GM19238 (cell line): ENCODE results near the gene SEL1L3.
"Not testable (repeated sequence)": the region's sequence is repeated elsewhere in the genome, so short reads cannot be mapped to it uniquely, and the experiment has no call there.

Source experiments
- DNase-seq: peaks from one replicate; pipeline ENCODE4 v3.0.0; 2011; ENCODE audit warnings: low spot score; ENCODE audit not compliant: insufficient read length

The SEL1L3 gene

DNA sequence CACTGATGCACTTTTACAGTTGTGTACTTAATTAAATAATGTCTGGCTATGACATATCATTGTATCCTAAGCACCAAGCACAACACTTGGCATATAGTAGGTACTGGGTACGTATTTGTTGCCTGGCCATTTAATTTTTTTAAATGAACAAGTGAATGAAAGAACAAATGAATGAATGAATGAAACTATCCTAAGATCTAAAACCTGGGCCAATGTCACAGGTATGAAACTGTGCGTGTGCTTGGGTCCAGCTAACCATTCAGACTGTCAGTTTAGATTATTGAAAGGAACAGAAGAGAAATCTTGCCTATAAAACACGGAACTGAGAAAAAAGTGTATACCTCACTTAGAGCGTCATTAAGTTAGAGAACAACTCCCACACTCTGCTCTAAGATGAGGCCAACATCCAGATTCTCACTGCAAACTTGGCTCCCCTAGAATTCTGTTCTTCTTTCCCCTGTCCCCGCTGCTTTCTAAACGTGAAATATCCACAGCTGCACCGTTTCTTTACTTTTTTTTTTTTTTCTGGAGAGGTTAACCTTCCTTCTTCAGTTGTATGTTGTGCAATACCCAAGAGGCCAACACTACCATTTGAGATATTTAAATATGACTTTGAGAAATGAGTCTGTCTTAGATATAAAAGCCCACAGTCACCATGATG is 17.3 kb upstream of the SEL1L3 start:
- DNase-seq = no peak

DNA sequence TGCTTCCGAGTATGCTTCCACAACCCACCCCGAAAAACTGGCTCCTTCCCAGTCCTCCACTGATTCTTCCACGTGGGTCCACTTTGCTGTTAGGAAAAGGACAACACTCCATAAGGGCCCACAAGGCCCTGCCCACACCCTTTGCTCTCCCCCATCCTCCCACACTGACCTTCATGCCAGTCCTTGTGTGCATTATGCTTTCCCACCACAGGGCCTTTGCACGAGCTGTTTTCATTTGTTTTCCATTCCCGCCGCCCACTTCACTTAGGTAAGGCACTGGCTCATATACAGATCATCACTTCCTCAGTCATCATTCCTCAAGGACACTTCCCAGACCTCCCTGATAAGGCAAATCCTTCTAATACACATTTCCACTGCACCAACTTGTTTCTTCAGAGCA is 16.8 kb upstream of the SEL1L3 start:
- no peak for DNase-seq

DNA sequence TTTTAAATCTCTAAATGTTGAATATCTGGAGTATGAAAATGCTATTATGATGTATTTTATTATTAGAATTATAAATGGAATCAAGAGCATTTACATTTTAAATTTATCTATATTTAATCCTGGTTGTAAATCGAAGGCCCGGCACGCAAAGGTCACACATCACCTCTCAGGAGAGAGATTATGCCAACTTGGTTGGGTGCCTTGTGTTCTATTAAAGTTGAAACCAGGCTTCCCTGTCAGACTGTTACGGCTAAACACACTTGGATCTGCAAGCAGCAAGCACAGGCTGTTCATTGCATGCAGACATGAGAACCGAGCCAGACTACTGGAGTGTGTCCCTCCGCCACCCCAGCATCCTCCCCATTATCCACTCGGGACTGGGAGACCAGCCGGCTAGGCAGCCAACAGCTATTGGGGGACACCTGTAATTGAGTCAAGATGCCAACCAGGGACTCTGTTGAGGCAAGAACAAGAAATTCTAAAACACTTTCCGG is 16.4 kb upstream of the SEL1L3 start:
- no peak for DNase-seq

DNA sequence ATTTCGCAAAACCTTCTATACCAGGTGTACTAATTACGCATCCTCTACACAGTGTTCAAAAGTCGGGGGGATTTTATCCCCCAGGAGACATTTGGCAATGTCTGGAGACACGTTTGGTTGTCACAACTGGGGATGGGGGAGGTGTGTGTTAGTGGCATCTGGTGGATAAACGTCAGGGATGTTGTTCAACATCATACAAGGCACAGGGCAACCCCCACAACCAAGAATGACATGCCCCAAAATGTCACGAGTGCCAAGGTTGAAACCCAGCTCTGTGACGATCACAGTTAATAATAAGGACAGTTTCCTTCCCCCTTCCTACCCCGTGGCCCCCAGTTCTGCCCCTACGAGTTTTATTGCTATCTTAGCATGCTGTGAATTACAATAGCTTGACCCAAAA is 15.9 kb upstream of the SEL1L3 start:
- DNase-seq = no peak

DNA sequence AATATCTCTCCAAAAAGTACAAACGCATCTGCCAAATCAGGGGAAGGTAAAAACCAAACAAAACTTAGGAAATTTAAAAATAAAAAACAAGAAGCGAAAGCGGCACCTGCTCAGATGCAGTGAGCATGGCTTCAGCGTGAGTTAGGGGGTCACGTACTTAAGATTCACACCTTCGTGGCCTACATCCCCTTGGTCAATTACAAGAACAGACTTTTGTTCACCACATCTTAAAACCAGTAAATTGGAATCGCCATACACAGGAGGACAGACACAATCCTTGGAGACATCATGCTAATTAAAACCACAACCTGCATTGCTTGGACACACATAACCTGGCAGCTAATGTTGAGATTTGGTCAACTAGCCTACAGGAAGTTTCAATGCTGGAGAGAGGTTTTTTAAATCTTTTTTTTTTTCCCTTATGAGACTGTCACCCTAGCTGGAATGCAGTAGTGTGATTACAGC is 12.5 kb upstream of the SEL1L3 start:
- no peak for DNase-seq

DNA sequence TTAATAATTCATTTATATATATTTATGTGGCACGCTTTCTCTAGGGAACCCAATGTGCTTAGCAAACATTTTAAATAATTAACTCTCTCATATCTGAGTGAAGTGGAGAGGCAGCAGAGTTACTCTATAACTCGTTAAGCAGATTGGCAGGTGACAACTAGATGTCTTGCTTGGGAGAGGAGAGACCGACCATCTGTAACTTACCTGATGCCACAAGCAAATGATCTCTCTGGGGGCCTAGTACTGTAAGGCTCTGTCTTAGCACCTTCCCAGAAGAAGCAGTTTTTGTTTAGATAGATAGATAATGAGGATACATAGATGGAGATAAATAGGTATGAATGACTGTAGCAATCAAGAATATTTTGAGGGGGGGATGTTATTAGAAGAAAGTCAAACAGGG is 11.9 kb upstream of the SEL1L3 start:
- DNase-seq = no peak

DNA sequence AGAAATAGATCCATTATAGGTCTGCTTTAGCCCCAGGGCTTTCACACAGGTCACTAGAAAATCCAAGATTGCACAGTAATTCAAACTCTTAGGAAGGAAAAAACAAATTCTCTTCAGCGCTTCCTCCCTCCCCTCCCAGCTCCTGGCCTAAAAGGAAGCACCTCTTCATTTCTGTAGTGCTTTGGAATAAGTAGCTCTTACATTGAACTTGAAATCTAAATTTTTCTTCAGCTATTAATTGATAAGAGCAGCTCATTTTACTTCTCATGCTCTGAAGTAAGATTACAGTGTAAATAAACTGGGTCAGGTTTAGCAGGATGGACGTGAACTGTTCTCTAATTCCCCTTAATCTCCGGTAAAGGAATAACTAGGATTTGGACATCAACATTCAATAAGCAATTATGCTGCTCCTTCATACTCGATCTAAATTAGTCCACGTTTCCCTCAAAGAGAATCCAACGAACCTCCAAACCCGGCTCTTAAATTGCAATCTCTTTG is 10.9 kb upstream of the SEL1L3 start:
- DNase-seq = no peak

DNA sequence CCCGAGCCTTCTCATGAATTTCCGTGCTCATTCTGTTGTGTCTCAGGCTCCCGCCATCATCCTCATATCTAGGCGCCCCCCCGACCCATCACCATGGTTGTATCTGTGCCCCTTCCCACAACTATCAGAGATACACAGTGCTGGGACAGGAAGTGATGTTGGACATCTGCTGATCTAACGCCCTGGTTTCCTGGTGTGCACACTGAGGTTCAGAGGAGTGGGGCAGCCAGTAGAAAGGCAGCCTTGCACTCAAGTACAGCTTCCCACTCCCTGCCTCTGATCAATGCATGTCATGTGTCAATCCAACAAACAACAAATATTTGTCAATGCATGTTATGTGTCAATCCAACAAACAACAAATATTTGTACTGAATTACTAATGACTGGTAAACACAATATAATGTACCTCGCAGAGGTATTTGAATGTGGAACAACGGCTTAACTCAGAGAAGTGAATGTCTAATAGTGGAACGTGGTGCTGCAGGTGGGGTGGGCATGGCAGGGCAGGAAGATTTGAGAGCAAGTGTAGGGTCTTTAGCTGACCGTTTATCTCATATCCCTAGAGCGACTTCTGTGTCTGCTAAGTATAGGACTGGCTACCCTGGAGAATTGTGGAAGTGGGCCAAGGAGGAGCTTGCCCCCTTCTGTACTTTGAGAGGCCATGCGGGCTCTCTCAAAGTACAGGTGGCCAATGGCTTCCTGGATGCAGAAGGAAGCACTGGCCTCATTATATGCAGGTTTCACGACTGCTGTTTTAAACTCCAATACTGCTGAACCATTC is 10.3 kb upstream of the SEL1L3 start:
- DNase-seq = no peak

DNA sequence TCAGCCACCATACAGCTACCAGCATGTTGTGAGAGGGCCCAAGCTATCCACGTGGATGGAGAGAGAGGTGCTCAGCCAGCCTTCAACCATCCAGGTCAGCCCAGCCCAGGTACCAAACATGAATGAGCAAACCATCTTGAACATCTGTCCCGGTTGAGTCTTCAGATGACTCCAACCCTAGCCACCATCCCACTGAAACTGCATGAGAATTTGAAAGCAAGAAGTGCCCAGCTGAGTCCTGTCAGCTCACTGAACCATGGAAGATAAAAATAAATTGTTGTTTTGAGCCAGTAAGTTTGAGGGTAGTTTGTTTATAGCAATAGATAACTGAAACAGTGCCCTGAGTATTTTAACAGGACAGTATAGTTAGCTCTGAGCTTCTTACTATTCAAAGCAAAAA is 7.3 kb upstream of the SEL1L3 start:
- no peak for DNase-seq

DNA sequence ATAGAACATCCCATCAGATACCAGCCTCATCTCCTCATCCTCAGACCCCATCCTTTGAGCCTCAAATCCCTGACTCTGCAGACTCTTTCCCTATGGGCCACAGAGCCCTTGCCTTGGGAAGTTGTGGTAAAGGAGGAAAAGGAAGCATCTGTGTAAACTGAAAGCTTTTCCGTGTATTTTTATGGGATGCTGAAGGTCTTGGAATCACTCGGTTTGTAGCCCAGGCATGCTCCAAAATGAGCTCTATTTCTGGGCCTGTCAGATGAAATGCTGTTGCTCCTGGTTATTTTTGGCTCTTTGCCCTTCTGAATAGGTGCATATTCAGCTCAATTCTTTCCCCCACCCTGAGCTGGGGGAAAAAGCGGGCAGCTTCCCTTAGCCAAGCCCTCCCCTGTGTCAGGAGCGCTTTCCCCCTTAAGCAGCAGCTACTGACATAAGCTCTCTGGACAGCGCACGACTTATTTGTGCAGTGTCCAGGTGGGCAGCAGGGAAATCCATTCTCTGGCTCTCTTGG is 5.0 kb upstream of the SEL1L3 start:
- no peak for DNase-seq

DNA sequence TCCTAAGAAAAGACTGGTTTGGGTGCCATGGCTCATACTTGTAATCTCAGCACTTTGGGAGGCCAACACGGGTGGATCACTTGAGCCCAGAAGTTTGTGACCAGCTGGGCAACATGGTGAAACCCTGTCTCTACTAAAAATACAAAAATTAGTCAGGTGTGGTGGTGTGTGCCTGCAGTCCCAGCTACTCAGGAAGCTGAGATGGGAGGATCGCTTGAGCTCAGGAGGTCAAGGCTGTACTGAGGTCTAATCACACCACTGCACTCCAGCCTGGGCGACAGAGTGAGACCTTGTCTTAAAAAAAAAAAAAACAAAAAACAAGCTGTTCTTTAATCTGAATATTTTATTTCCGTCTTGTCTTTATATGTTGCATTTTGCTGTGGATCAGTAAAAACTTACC is 3.6 kb upstream of the SEL1L3 start:
- not testable (repeated sequence) for DNase-seq

DNA sequence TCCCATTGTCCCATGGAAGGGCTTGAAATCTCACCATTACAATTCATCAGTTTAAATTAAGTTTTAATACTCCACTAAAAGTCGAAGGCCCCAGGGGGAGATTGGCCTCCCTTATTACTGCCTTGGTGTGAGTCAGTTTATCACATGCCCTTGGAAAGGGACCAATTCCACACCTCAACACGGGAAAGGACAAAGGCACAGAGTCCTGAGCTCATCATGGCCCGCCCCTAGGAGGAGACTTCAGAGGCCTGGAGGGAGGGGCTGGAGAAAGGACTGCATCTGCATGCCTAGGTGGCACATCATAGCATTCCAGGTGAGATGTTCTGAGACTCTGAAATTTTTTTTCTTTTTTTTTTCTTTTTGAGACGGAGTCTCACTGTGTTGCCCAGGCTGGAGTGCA is 2.8 kb upstream of the SEL1L3 start:
- DNase-seq = no peak

DNA sequence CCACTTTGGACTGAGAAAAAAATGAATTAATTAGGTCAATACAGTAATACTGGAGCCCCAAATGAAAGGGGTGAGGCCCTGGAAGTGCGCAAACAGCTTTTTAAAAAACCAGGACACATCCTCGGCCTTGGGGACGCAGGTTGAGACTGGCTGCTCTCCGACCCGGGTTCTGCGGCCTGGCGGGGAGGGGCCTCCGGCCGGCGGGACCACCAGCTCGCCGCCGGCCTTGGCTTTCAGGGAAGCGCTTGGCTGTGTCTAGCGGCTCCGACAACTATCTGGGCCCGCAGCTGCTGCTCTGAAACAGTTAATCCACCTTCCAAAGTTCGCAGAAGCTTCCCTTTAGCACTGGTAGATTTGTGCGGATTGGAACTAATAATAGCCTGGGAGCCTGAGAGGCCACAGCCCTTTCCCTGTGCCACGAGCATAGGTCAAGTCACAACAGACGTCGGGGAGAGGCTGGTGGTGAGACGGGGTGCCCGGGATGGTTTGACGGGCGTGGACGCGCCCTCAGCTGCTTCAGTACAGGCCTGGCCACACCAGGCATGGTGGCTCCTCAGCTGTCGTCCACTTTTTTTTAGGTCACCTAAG is 1.1 kb upstream of the SEL1L3 start:
- DNase-seq = no peak

DNA sequence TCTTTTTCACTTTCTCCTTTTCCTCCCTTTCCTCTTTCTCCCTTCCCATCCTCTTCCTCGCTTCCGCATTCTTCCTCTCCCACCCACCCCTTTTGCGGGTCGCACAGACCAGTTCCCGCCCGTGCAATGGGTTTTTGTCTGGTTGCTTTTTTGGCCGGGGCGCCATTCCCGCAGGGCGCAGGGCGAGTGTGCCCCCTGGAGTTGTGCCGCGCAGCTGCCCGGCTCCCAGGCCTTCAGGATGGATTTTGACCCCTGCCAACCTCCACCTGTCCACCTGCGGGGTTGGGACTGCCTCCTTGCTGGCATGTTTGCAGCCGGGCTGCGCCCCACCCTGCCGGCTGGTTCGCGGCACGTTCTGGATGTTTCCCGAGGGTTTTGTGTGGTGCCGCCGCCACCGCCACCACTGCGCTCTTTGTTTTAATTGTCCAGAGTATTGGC is 578 bp upstream of the SEL1L3 start:
- no peak for DNase-seq

DNA sequence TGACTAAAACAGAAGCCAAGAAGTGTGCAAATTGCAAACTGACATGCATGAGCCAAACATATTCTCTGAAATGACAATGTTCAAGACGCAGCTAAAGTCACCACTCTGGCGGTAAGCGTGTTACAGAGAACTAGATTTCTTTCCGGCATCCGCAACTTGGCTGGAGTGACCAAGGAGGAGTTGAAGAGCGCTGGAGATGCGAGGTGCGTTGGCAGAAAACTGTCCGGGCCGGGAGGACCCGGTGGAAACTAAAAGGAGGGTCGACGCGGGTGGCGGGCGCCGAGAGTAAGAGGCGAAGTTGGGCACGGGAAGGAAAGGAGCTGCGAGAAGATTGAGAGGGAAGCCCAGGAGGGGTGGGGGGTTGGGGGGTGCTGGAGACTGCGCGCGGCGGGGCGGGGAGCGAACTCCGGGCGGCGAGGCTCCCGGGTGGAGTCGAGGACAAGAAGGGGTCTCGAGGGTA is 807 bp downstream of the SEL1L3 start:
- no peak for DNase-seq

DNA sequence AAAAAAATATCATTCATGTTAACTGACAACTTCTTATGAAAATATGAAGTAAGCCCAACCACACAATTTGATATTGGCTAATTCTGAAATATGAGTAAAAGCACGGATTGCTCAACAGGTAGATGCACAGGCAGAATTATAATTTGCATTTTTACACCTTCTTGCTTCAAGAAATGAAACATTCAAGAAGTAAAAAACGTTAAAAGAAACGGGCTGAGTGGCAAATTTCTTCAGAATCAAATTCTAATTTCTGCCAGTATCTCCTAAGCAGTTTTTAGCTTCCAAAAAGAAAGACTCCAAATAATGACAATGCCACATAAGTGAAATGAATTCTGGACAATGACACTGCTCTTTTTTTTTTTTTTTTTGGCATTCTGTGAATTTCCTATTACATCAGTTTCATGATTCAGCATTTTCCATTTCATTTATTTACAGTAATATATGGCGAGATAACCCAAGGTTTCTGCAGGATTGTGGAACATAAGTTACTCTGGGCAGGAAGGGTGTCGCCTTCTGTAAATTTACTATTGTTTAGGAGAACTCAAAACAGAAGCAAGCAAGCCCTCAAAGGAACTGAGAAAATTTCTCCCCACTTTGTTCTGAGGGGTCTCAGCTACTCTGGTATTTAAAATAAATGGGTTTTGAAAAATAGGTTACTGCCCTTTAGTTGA is 1.4 kb downstream of the SEL1L3 start:
- no peak for DNase-seq

DNA sequence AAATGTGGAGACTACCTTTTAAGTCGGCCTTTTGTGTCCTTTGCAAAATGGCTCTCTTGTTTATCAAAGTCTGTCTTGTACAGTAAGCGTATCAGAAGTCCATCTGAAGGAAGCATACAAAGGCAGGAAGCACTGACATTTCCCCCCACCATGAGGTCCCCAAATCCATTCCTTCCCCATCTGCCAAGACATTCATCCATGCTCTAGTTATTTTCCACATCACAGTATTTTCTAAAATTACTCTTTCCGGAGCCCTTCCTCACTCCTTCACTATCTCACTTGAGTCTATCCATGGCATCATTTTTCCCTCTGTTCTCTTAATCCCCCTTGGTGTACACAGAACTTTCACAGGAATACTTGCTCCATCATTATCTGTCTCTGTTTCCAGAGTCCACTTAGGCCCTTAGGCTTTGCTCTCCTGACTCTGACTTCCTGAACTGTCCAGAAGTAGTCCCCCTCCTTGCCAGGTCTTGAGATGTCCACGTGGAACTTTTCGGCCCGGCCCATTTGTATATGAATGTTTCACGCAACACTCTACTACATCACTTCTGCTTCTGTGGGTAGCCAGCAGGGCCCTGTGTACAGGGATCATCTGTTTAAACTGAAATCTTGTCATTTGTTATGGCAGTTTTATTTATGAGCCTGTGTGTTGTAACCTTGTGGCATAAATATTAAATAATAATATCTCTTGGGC is 2.1 kb downstream of the SEL1L3 start:
- DNase-seq = no peak

DNA sequence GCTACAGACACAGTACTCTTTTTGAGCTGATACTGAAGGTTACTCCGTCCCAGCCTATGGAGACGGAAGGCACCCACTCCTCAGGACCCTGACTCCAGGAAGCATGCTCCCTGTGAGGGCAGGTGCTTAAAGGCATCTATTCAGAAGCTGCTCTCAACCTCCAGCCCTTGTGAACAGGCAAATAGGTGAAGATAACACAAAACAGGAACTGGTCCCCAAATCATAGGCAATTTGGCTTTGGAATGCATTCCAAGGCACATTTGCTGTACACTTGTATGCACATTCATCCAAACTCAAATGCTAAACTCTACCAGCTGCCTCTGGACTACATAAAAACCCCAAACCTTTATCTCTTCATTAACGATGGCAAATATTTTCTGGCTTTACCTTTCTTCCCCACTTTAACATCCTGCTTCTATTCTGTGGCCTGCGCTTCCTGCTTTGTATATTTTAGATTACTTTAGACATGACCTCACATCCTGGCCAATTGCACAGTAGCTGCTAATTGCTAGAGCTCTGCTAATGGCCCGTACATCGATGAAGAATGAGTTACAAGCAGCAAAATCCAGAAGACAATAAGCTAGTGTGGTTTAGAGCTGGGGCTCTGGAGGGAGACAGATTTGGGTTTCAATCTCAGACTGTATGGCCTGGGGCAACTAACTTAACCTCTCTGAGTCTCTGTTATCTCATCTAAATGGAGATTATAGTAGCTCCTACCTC is 3.2 kb downstream of the SEL1L3 start:
- no peak for DNase-seq

DNA sequence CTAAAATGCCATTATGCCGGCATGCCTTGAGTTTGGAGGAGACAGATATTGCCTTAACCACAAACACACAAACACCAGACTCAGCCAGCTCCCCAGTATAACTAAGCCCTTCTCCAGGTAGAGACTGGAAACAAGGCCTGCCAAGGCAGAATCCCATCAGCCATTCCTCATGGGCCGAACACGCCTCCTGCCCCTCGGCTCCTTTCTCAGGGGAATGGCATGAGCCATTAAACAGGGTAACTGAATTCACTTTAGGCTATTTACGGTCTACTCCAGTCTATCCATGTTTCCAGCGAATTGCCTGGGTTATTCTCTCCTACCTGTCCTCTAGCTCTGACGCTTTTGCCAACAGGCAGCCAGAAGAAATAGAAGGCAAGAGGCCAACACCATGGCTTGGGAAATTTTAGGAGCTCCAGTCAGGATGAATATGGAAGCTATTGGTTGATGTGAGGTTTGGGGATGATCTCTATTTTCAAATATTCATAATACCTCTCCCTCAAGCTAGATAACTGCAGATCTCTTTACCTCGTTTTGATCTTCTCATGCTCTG is 4.9 kb downstream of the SEL1L3 start:
- DNase-seq = no peak

DNA sequence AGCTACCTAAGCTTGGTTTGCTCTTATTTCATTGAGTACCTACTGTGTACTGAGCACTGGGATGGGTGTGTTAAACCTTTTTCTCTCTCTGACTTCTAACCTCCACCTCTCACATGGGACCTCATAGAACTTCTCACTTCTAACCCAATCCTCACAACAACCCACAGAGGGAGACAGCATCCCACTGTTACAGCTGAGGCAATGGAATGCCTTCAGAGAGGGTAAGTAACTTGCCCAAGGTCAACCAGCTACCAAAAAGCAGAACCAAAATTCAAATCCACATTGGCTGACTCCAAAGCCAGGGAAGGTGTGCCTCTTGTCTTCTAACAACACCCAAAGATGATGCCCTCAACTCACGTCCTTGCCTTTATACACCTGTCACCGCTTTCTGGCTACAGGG is 5.4 kb downstream of the SEL1L3 start:
- DNase-seq = no peak
